Measurements from ENCODE around the gene UFC1. TPM values are rescaled to one million over a fixed set of nuclear protein-coding genes. Genes with fewer than 3 reads are reported as not detected.

The UFC1 gene
- total and polyA plus RNA-seq, 2 donors (not counting 3 experiments of a cell fraction or from before 2014, with no cell fraction given) = 102 to 149 TPM

DNA sequence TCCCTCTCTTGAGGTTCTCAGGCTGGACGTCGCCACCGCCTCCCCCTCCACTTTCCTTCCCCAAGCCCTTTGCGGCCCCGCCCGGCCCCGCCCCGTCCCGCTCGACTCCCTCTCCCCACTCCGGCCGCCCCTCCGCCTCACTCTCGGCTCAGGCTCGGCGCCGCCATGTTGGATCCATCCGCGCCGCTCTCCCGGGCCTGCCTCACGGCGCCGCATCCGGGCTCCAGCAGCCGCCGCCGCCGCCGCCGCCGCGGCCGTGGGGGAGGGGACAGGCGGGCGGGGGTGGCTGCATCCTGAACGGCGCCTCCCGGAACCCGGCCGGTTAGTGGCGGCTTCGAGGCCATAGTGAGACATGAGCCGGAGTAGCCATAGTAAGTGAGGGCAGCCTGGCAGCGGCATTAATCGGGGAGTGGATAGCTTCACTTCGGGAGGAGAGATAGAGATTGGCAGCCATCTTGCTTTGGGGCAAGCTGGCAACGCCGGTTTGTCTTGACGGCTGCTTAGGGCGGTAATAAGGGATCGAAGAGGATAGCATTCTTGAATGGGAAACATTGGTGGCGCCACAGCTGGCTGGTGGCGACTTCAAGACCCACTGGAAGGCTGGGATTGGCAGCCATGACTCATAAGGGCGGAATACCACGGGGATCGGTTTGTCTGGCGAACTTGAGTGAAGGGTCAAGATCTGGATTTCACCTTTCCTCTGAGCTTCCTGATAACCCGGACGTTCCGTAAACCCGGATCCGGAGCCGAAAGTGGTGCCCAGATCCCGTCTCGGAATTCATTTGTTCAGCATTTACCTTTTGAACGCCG, 21.2 kb upstream of the UFC1 start, which contains the start of gene DEDD:
Gene DEDD (minus strand): TSS at position 258 of the 810 bp plus-strand sequence. CDS start 8,205 bp downstream, outside the sequence.
- H3K4me1 ChIP-seq (ENCODE audit: control insufficient read depth, extremely low read depth, insufficient read depth, low read length) = peaks cover 26% of the 10 kb centered on the region
- FAIRE-seq = peak; percentile 99
- TF ChIP-seq, protein P1, sequence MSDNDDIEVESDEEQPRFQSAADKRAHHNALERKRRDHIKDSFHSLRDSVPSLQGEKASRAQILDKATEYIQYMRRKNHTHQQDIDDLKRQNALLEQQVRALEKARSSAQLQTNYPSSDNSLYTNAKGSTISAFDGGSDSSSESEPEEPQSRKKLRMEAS (IDR thresholded peaks at IDR 0.05; ENCODE audit: insufficient read depth, insufficient read length) = no peak
- peak; percentile 23 for TF ChIP-seq POLR2AphosphoS5 (IDR thresholded peaks at IDR 0.05; ENCODE audit: insufficient read depth, low read depth, low read length)
- no peak for TF ChIP-seq GATA2 (IDR thresholded peaks at IDR 0.05; ENCODE audit: insufficient read depth, insufficient read length, low read depth, low read length)
- TF ChIP-seq MYC (IDR thresholded peaks at IDR 0.05; ENCODE audit: low read depth, low read length) = no peak
- no peak for TF ChIP-seq POLR2A (IDR thresholded peaks at IDR 0.05; ENCODE audit: low read depth, low read length)
- peak; percentile 64 for TF ChIP-seq FOS (IDR thresholded peaks at IDR 0.05; ENCODE audit: borderline replicate concordance, insufficient read depth, low read length)
- peak; percentile 33 for TF ChIP-seq JUN (IDR thresholded peaks at IDR 0.05; ENCODE audit: borderline replicate concordance, insufficient read depth, insufficient read length, low read depth)
- no peak for TF ChIP-seq EZH2 (IDR thresholded peaks at IDR 0.05; ENCODE audit: borderline replicate concordance, low read depth, low read length, severe bottlenecking)
- TF ChIP-seq, protein P2, sequence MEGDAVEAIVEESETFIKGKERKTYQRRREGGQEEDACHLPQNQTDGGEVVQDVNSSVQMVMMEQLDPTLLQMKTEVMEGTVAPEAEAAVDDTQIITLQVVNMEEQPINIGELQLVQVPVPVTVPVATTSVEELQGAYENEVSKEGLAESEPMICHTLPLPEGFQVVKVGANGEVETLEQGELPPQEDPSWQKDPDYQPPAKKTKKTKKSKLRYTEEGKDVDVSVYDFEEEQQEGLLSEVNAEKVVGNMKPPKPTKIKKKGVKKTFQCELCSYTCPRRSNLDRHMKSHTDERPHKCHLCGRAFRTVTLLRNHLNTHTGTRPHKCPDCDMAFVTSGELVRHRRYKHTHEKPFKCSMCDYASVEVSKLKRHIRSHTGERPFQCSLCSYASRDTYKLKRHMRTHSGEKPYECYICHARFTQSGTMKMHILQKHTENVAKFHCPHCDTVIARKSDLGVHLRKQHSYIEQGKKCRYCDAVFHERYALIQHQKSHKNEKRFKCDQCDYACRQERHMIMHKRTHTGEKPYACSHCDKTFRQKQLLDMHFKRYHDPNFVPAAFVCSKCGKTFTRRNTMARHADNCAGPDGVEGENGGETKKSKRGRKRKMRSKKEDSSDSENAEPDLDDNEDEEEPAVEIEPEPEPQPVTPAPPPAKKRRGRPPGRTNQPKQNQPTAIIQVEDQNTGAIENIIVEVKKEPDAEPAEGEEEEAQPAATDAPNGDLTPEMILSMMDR (IDR thresholded peaks at IDR 0.05; ENCODE audit: extremely low read depth in 1 of 2, insufficient read depth in 1 of 2, low read depth in 1 of 2, low read length in 2 of 2) = peak; percentile 1 to 4
- peaks cover 7 to 10% of the 10 kb centered on the region in 2 experiments for H3K36me3 ChIP-seq (ENCODE audit: control insufficient read depth in 2 of 2, extremely low read depth in 1 of 2, insufficient read depth in 2 of 2, low read length in 2 of 2)
- no peaks in the 10 kb centered on the region for H4K20me1 ChIP-seq (replicated peaks; ENCODE audit: control insufficient read depth, extremely low read depth, insufficient read depth, low read length)
- peak; percentile 97 for DNase-seq (ENCODE audit: low read depth, low spot score)
- ChIA-PET POLR2A (interaction anchor here (0.6 to 2.8 kb wide), 6 partner anchors 12 to 138 kb away, joined by 4 to 11 read pairs (median 8); partner anchors contain the start of genes NIT1, PFDN2 and UFC1), CTCF (interaction anchor here (0.7 to 2.9 kb wide), 11 partner anchors 14 to 298 kb away, joined by 3 to 14 read pairs (median 5); partner anchors contain the start of genes KLHDC9, PPOX and UFC1)
- H3K4me2 ChIP-seq (ENCODE audit: insufficient read depth, low read length) = peak within 1 kb of the TSS; percentile 80
- H3K27me3 ChIP-seq (ENCODE audit: control insufficient read depth in 2 of 2, insufficient read depth in 2 of 2, low read length in 2 of 2) = no peaks in the 10 kb centered on the region
- BruUV-seq (replicated peaks) = TSS peak; percentile 64
- H2AFZ ChIP-seq (ENCODE audit: low read depth, low read length) = peak within 1 kb of the TSS; percentile 65
- dilution Hi-C loops (cut with MboI; ENCODE audit: extremely low pct_ligation_motif_present, low sequenced_read_pairs) (no loop called here), intact Hi-C loops (cut with micrococcal nuclease) (loop anchor here (1.0 kb wide), 1 partner anchor 87 kb away; the partner anchor contains the start of gene USF1)
- peaks cover 57% of the 10 kb centered on the region for H3K79me2 ChIP-seq (ENCODE audit: control insufficient read depth, insufficient read depth, low read length)
- peak within 1 kb of the TSS; percentile 85 for H3K27ac ChIP-seq (ENCODE audit: insufficient read depth, low read depth, low read length)
- H3K9ac ChIP-seq (replicated peaks; ENCODE audit: extremely low read depth, insufficient read depth, low read length) = peak within 1 kb of the TSS; percentile 90
- H3K9me1 ChIP-seq (replicated peaks; ENCODE audit: control insufficient read depth, extremely low read depth, insufficient read depth, low read length) = no peaks in the 10 kb centered on the region
- H3K9me3 ChIP-seq (replicated peaks; ENCODE audit: control insufficient read depth, insufficient read depth, low read length) = no peaks in the 10 kb centered on the region
- peak within 1 kb of the TSS; percentile 90 to 100 (median 94) for H3K4me3 ChIP-seq (replicated peaks in 1 of 3; ENCODE audit: insufficient read depth in 1 of 3, low read depth in 1 of 3, low read length in 3 of 3)

Measured in endothelial cell of umbilical vein (primary cell).